HepG2 (cell line): ENCODE data around the gene CXCL3. TPM values are rescaled to one million over a fixed set of nuclear protein-coding genes. Genes with fewer than 3 reads are reported as not detected.

ENCODE experiments used
- ATAC-seq: fragments of 200-7000 bp; cut with Tn5 transposase; 3 replicates; pipeline ENCODE4 v1.9.1; 2020; ENCODE audit warnings: mild to moderate bottlenecking, moderate library complexity
- BruUV-seq: library from RNA; stranded (reverse); fragments of 400-500 nt; replicated peaks from 2 replicates; lab custom pipeline; 2021; lab: Mats Ljungman, UMichigan
- CTCF ChIA-PET: fragments of 300-600 bp; formaldehyde crosslinking; extraction: SDS; loops from one replicate; lab custom pipeline; 2021; ENCODE audit warnings: low total read pairs, inconsistent platforms, low intra/inter-chr PET ratio; lab: Yijun Ruan, JAX
- POLR2A ChIA-PET: fragments of 350-600 bp; sonication (Branson Sonifier 250); formaldehyde crosslinking; loops from one replicate; lab custom pipeline; 2020; ENCODE audit warnings: antibody characterized with exemption, inconsistent platforms; lab: Yijun Ruan, JAX
- DNase-seq: peaks from one replicate; pipeline ENCODE4 v3.0.0-alpha.2; 2015; ENCODE audit warnings: low spot score
- FAIRE-seq: peaks from 3 replicates; lab custom pipeline; 2011; peaks lifted over from hg19 to GRCh38; lab: Jason Lieb, UNC
- H2AFZ ChIP-seq: one replicate; pipeline ENCODE4 v1.6.1; 2011; ENCODE audit warnings: low read length, inconsistent platforms
- H3K27ac ChIP-seq: fragments of 300-600 bp; 3 replicates; pipeline ENCODE4 v1.8.0; 2011; ENCODE audit warnings: mixed run types, mild to moderate bottlenecking, mixed read lengths, low read length, inconsistent platforms; ENCODE audit not compliant: insufficient read depth; ENCODE audit errors: extremely low read length
- H3K27me3 ChIP-seq, 2 experiments: fragments of 200-600 bp in 1 of 2; 2 replicates in 1 of 2; 3 replicates in 1 of 2; pipeline versions ENCODE4 v1.6.0 to v1.8.0; 2011; ENCODE audit warnings: low read length in 2 of 2, mild to moderate bottlenecking in 2 of 2, moderate library complexity in 2 of 2, inconsistent platforms in 1 of 2; ENCODE audit not compliant: insufficient read depth in 2 of 2, control insufficient read depth in 1 of 2
- H3K36me3 ChIP-seq, 2 experiments: fragments of 200-600 bp in 1 of 2; replicated peaks in 1 of 2; 2 replicates in 1 of 2; 3 replicates in 1 of 2; pipeline versions ENCODE4 v1.5.1 to v1.8.0; 2011; ENCODE audit warnings: low read length in 2 of 2, inconsistent platforms in 1 of 2; ENCODE audit not compliant: insufficient read depth in 2 of 2, control insufficient read depth in 1 of 2
- H3K4me1 ChIP-seq: 2 replicates; pipeline ENCODE4 v1.5.1; 2012; ENCODE audit warnings: low read length, inconsistent platforms; ENCODE audit not compliant: insufficient read depth
- H3K4me2 ChIP-seq: 2 replicates; pipeline ENCODE4 v1.6.0; 2011; ENCODE audit warnings: low read depth, low read length, inconsistent platforms
- H3K4me3 ChIP-seq, 3 experiments: fragments of 200-600 bp in 1 of 3; sonication (generic), shearing (Covaris generic) in 1 of 3; replicated peaks in 1 of 3; 2 replicates each; pipeline ENCODE4 v1.5.1; 2011 to 2016; ENCODE audit warnings: low read length in 3 of 3, inconsistent platforms in 2 of 3, low read depth in 2 of 3, mild to moderate bottlenecking in 2 of 3, control low read depth in 1 of 3, mixed read lengths in 1 of 3; ENCODE audit not compliant: insufficient read depth in 1 of 3
- H3K79me2 ChIP-seq: one replicate; pipeline ENCODE4 v1.6.1; 2011; ENCODE audit warnings: low read length, inconsistent platforms; ENCODE audit not compliant: insufficient read depth
- H3K9ac ChIP-seq: 2 replicates; pipeline ENCODE4 v1.6.0; 2011; ENCODE audit warnings: mild to moderate bottlenecking, low read depth, low read length, inconsistent platforms; ENCODE audit not compliant: insufficient read depth
- H3K9me3 ChIP-seq: 2 replicates; pipeline ENCODE4 v1.5.1; 2012; ENCODE audit warnings: mild to moderate bottlenecking, low read length
- H4K20me1 ChIP-seq: 2 replicates; pipeline ENCODE4 v1.6.0; 2011; ENCODE audit warnings: inconsistent platforms, mild to moderate bottlenecking, low read length, moderate library complexity; ENCODE audit not compliant: insufficient read depth
- BCL6 ChIP-seq: IDR thresholded peaks from 2 replicates; pipeline ENCODE4 v1.6.1; 2016; ENCODE audit warnings: missing genetic modification reagents, missing compliant biosample characterization
- EP300 ChIP-seq, 3 experiments: sonication (generic) in 1 of 3; formaldehyde crosslinking in 1 of 3; IDR thresholded peaks; 2 replicates each; pipeline versions ENCODE4 v1.5.1 to v1.6.1; 2011 to 2020; ENCODE audit warnings: low read depth in 2 of 3, low read length in 2 of 3, borderline replicate concordance in 1 of 3, improper control_type of control experiment in 1 of 3, mild to moderate bottlenecking in 1 of 3, missing genetic modification reagents in 1 of 3, moderate library complexity in 1 of 3
- HMGA1 ChIP-seq: sonication (generic); formaldehyde crosslinking; conservative IDR thresholded peaks from 2 replicates; pipeline ENCODE4 v1.4.0; 2020; ENCODE audit warnings: missing genetic modification reagents
- HOXA5 ChIP-seq: sonication (generic); formaldehyde crosslinking; IDR thresholded peaks from 2 replicates; pipeline ENCODE4 v1.4.0; 2020; ENCODE audit warnings: missing genetic modification reagents
- PHF8 ChIP-seq: sonication (generic); formaldehyde crosslinking; IDR thresholded peaks from 2 replicates; pipeline ENCODE4 v1.5.0; 2020; ENCODE audit warnings: missing genetic modification reagents
- SKI ChIP-seq: fragments of 450-650 bp; IDR thresholded peaks from one replicate; pipeline ENCODE4 v1.6.1; 2018; ENCODE audit warnings: mild to moderate bottlenecking; ENCODE audit not compliant: partially characterized antibody
- SMC3 ChIP-seq: IDR thresholded peaks from 2 replicates; pipeline ENCODE4 v1.6.1; 2011; ENCODE audit warnings: low read length, improper control_type of control experiment
- TAF1 ChIP-seq: sonication (generic); formaldehyde crosslinking; IDR thresholded peaks from 2 replicates; pipeline ENCODE4 v1.4.0; 2020; ENCODE audit warnings: missing genetic modification reagents
- ZNF180 ChIP-seq: sonication (generic); formaldehyde crosslinking; IDR thresholded peaks from 2 replicates; pipeline ENCODE4 v1.4.0; 2020; ENCODE audit warnings: low read depth, missing genetic modification reagents, borderline replicate concordance
- ZNF788 ChIP-seq: sonication (generic); formaldehyde crosslinking; IDR thresholded peaks from 2 replicates; pipeline ENCODE4 v1.5.0; 2020; ENCODE audit warnings: mild to moderate bottlenecking, missing genetic modification reagents, borderline replicate concordance
- WGBS: methylation state at CpG from one replicate; pipeline ENCODE4 v1.1.6; 2017; ENCODE audit warnings: low lambda C conversion rate; 5-methylcytosine and 5-hydroxymethylcytosine counted together
- in situ Hi-C: cut with HindIII; loops from 2 replicates; pipeline ENCODE4 v1.10.0; 2017; ENCODE audit warnings: low pct_unique_long_range_greater_than_20kb; ENCODE audit not compliant: extremely low pct_ligation_motif_present
- intact Hi-C: fragments of 100-400 bp; cut with micrococcal nuclease; formaldehyde crosslinking; loops from one replicate; pipeline ENCODE4 v1.10.0; 2022; ENCODE audit not compliant: unreplicated experiment
- polyA plus RNA-seq, 8 experiments: library from polyadenylated mRNA; depleted of rRNA in 3 of 8; stranded (reverse) in 7 of 8; unstranded in 1 of 8; fragments of >200 nt; fragmentation: Illumina TruSeq in 4 of 8; extraction: Trizol in 4 of 8; gene quantifications; 2 replicates each; pipeline versions ENCODE4 v1.2.1 to v1.2.3, GENCODE V29; 2011 to 2016; ENCODE audit warnings: low read depth in 4 of 8, missing spikeins in 1 of 8, mixed read lengths in 1 of 8; ENCODE audit not compliant: insufficient read depth in 1 of 8
- total RNA-seq, 5 experiments: library from RNA; depleted of rRNA; stranded (reverse); fragments of >200 nt; fragmentation: Illumina TruSeq; extraction: Trizol; gene quantifications; 2 replicates each; pipeline ENCODE4 v1.2.3, GENCODE V29; 2016; ENCODE audit warnings: low read depth in 1 of 5
- TF ChIP-seq, protein P1 (sequence below): sonication (generic); formaldehyde crosslinking; IDR thresholded peaks from 2 replicates; pipeline ENCODE4 v1.5.0; 2020; ENCODE audit warnings: missing genetic modification reagents
- TF ChIP-seq, protein P2 (sequence below): IDR thresholded peaks from 2 replicates; pipeline ENCODE4 v1.6.1; 2016; ENCODE audit warnings: control low read depth
- TF ChIP-seq, protein P3 (sequence below): sonication (generic); formaldehyde crosslinking; IDR thresholded peaks from 2 replicates; pipeline ENCODE4 v1.9.0; 2022; ENCODE audit warnings: low read depth, missing genetic modification reagents

Gene CXCL3
- total and polyA plus RNA-seq, 2 of the 13 experiments (the other 11 are each of a cell fraction or from before 2014, with no cell fraction given), result 0.13 TPM; not detected in 1

DNA sequence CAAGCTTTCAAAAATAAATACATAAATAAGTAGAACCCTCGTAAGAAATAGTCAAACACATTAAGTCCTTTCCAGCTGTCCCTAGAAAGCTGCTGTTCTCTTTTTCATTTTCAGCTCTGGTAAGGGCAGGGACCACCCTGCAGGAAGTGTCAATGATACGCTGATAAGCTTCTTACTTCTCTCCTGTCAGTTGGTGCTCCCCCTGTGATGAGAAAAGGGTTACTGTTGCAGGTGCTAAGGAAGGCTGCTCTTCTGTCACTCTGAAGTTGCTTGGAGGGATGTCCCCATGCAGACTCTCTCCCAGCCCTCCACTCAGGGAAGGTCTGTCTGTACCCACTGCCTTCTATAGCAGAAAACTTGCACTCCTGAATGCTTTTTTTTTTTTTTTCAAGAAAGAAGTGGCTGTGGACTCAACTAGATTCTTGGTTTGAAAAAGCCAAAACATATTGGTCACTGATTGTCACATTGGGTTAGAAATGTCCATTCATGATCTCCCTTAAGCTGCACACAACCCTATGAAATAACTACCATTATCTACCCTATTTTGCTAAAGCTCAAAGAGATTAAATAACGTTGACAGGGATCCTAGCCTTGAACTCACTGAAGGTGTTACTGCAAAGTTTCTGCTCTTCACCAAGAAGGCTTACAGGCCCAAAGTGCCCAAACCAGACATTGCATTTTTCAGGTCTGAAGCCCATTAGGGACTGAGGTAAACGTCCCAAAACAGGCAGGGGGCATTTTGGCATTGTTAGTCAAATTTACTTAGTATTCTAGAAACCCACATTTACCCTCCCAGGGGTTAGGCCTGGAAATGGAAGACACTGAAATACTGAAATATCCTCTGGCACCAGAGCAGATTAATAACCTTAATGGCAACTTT is 1.2 kb downstream of the CXCL3 start:
- H3K4me2 ChIP-seq, result no peak overlapping the region
- peaks cover 15% of the 10 kb centered on the region for H3K4me1 ChIP-seq
- 30% methylated on average over 4 of the region's 4 CpGs for WGBS
- in situ Hi-C loops (no loop called here), intact Hi-C loops (loop anchor here (5.0 kb wide), 2 partner anchors 95 to 310 kb away; no protein-coding TSS in a partner anchor)
- TF ChIP-seq BCL6 (CRISPR knock-in tag) (no peak), HMGA1 (CRISPR knock-in tag) (no peak), PHF8 (no peak), TAF1 (no peak), ZNF180 (CRISPR knock-in tag) (no peak), EP300 (IDR thresholded peaks at IDR 0.05; ENCODE audit: low read depth in 2 of 2, low read length in 2 of 2) (no peak), EP300 (CRISPR knock-in tag; IDR thresholded peaks at IDR 0.05; ENCODE audit: borderline replicate concordance) (no peak), SMC3 (no peak), SKI (no peak), ZNF788 (CRISPR knock-in tag) (no peak), HOXA5 (CRISPR knock-in tag) (no peak)
- TF ChIP-seq, protein P1, sequence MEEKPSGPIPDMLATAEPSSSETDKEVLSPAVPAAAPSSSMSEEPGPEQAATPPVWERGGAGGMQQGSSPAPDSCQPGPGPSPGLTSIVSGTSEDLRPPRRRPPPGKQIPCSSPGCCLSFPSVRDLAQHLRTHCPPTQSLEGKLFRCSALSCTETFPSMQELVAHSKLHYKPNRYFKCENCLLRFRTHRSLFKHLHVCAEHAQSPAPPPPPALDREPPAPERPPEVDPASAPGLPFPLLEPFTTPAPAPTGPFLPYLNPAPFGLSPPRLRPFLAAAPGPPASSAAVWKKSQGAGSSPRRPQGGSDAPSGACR, result no peak
- TF ChIP-seq, protein P2, sequence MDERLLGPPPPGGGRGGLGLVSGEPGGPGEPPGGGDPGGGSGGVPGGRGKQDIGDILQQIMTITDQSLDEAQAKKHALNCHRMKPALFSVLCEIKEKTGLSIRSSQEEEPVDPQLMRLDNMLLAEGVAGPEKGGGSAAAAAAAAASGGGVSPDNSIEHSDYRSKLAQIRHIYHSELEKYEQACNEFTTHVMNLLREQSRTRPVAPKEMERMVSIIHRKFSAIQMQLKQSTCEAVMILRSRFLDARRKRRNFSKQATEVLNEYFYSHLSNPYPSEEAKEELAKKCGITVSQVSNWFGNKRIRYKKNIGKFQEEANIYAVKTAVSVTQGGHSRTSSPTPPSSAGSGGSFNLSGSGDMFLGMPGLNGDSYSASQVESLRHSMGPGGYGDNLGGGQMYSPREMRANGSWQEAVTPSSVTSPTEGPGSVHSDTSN (CRISPR knock-in tag), result no peak
- TF ChIP-seq, protein P3, sequence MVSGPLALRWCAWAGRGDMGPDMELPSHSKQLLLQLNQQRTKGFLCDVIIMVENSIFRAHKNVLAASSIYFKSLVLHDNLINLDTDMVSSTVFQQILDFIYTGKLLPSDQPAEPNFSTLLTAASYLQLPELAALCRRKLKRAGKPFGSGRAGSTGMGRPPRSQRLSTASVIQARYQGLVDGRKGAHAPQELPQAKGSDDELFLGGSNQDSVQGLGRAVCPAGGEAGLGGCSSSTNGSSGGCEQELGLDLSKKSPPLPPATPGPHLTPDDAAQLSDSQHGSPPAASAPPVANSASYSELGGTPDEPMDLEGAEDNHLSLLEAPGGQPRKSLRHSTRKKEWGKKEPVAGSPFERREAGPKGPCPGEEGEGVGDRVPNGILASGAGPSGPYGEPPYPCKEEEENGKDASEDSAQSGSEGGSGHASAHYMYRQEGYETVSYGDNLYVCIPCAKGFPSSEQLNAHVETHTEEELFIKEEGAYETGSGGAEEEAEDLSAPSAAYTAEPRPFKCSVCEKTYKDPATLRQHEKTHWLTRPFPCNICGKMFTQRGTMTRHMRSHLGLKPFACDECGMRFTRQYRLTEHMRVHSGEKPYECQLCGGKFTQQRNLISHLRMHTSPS (CRISPR knock-in tag), result no peak
- FAIRE-seq, result no peak
- H2AFZ ChIP-seq, result no peak overlapping the region
- no peaks in the 10 kb centered on the region for H3K9me3 ChIP-seq
- no TSS peak for BruUV-seq
- peaks cover 4 to 26% of the 10 kb centered on the region in 2 experiments for H3K27me3 ChIP-seq
- no peaks in the 10 kb centered on the region for H3K79me2 ChIP-seq
- ATAC-seq, result no peak
- DNase-seq, result no peak
- no peak overlapping the region for H3K4me3 ChIP-seq
- ChIA-PET POLR2A (no interaction called here), CTCF (no interaction called here)
- no peaks in the 10 kb centered on the region for H3K36me3 ChIP-seq
- H3K27ac ChIP-seq, result no peak overlapping the region
- no peaks in the 10 kb centered on the region for H4K20me1 ChIP-seq
- no peak overlapping the region for H3K9ac ChIP-seq
